Central memory CD8-positive, alpha-beta T cell (primary cell): ENCODE results near the gene NAV2.

Experiments
- ATAC-seq: fragments of 150-1000 bp; cut with Tn5 transposase; replicated peaks from 2 replicates; pipeline ENCODE4 v1.10.0; 2022; ENCODE audit warnings: mild to moderate bottlenecking, moderate FRiP score, moderate number of reproducible peaks; ENCODE audit not compliant: poor library complexity, severe bottlenecking; ENCODE audit errors: extremely low read depth
- DNase-seq, 2 donors: peaks; one replicate each; pipeline ENCODE4 v3.0.0; 2021; ENCODE audit warnings: low spot score in 2 of 2
- H3K27ac Mint-ChIP-seq: one replicate; pipeline ENCODE4 v1.8.0; 2022; ENCODE audit warnings: low read depth, mild to moderate bottlenecking, moderate library complexity, mixed read lengths
- H3K27me3 Mint-ChIP-seq: one replicate; pipeline ENCODE4 v1.8.0; 2022; ENCODE audit warnings: mixed read lengths
- H3K36me3 Mint-ChIP-seq: one replicate; pipeline ENCODE4 v1.8.0; 2022; ENCODE audit warnings: mild to moderate bottlenecking, moderate library complexity, mixed read lengths; ENCODE audit not compliant: insufficient read depth
- H3K4me1 Mint-ChIP-seq: one replicate; pipeline ENCODE4 v1.8.0; 2022; ENCODE audit warnings: mixed read lengths
- H3K4me3 Mint-ChIP-seq: one replicate; pipeline ENCODE4 v1.8.0; 2022; ENCODE audit warnings: mild to moderate bottlenecking, moderate library complexity, mixed read lengths
- H3K9me3 Mint-ChIP-seq: one replicate; pipeline ENCODE4 v1.8.0; 2022; ENCODE audit warnings: mixed read lengths

NAV2 gene

GRCh38 chr11:19786644-19787043, 74.0 kb downstream of the NAV2 start:
- Mint-ChIP-seq H3K27me3 (peaks cover 42% of the 10 kb centered on the region), H3K36me3 (no peaks in the 10 kb centered on the region), H3K9me3 (no peaks in the 10 kb centered on the region), H3K27ac (no peak overlapping the region), H3K4me3 (no peak overlapping the region), H3K4me1 (no peaks in the 10 kb centered on the region)
- no peak for ATAC-seq
- no peak for DNase-seq

DNA sequence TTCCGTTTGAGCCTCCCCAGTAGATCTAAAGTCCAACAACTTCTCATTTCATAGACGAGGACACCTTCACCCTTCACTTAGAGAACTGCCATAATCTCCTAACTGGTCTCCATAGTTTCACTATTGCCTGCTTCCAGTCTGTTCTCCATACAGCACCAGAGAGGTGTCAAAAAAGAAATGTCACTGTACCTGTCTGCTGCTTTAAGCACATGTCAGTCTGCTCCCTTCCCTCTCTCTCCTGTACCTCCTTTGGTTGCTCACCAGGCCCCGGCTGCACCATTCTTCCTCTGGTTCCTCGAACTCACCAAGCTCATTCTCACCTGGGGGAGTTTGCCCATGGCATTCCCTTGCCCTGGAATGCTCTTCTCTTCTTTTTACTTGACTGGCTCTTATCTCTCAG, 75.8 kb downstream of the NAV2 start:
- DNase-seq (no peak), ATAC-seq (no peak)
- Mint-ChIP-seq H3K27ac (no peak overlapping the region), H3K27me3 (peaks cover 38% of the 10 kb centered on the region), H3K36me3 (no peaks in the 10 kb centered on the region), H3K4me1 (no peaks in the 10 kb centered on the region), H3K4me3 (no peak overlapping the region), H3K9me3 (no peaks in the 10 kb centered on the region)

GRCh38 chr11:19789245-19789644, 76.6 kb downstream of the NAV2 start:
- Mint-ChIP-seq H3K4me3 (no peak overlapping the region), H3K9me3 (no peaks in the 10 kb centered on the region), H3K27me3 (peaks cover 46% of the 10 kb centered on the region), H3K4me1 (no peaks in the 10 kb centered on the region), H3K27ac (no peak overlapping the region), H3K36me3 (no peaks in the 10 kb centered on the region)
- ATAC-seq (no peak), DNase-seq (no peak)

DNA sequence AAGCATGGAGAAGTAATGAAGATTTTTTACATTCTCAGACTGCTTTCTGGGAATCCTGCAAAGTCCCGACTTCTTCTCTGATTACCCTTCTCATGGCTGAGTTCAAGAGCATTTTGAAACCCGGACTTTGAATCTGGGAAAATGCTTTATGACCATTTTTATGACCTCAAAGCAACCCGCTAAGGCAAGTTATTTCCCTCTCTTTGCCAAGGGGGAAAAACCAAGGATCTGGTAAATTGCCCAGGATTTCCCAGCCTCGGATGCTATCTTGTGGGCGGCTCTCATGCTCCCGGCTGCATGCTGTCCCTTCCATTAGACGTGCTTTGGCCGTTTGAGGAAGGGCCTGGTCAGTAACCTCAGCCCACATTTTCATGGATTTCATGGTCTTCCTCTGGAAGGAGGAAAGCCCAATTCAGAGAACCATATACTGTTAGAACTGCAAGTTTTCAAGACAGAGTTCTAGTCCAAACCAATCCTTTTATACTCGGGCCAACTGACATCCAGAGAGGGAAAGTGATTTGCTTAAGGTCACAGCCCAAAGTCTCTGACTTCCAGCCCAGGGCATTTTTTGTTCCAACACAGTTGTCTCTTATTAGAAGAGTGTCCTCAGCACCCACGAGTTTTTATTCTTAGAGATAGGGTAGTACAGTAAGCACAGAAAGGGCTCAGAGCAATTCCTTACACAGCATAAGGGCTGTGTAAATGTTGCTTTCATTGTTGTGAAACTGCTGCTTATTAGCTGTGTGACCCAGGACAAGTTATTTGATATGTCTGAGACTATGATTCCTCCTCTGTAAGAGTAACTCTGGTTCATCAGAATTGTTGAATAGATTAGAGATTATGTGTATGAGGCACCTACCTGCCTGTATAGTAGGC, 77.4 kb downstream of the NAV2 start:
- H3K4me1 Mint-ChIP-seq, result no peaks in the 10 kb centered on the region

GRCh38 chr11:19790831-19791552, 78.4 kb downstream of the NAV2 start:
- Mint-ChIP-seq H3K9me3 (no peaks in the 10 kb centered on the region), H3K27ac (no peak overlapping the region)
- ATAC-seq, result no peak

More for the DNA sequence above, 77.4 kb downstream of the NAV2 start:
- DNase-seq, result no peak
- no peaks in the 10 kb centered on the region for H3K9me3 Mint-ChIP-seq
- no peak for ATAC-seq
- H3K36me3 Mint-ChIP-seq, result no peaks in the 10 kb centered on the region
- H3K27me3 Mint-ChIP-seq, result peaks cover 43% of the 10 kb centered on the region
- no peak overlapping the region for H3K4me3 Mint-ChIP-seq
- no peak overlapping the region for H3K27ac Mint-ChIP-seq

GRCh38 chr11:19792510-19792909, 79.9 kb downstream of the NAV2 start:
- H3K4me3 Mint-ChIP-seq, result no peak overlapping the region
- no peak for ATAC-seq
- H3K27ac Mint-ChIP-seq, result no peak overlapping the region
- no peaks in the 10 kb centered on the region for H3K9me3 Mint-ChIP-seq
- peaks cover 49% of the 10 kb centered on the region for H3K27me3 Mint-ChIP-seq
- H3K36me3 Mint-ChIP-seq, result no peaks in the 10 kb centered on the region
- no peaks in the 10 kb centered on the region for H3K4me1 Mint-ChIP-seq
- no peak for DNase-seq

More at GRCh38 chr11:19790831-19791552, 78.4 kb downstream of the NAV2 start:
- no peak for DNase-seq
- Mint-ChIP-seq H3K4me3 (no peak overlapping the region), H3K36me3 (no peaks in the 10 kb centered on the region), H3K27me3 (peaks cover 41% of the 10 kb centered on the region), H3K4me1 (no peaks in the 10 kb centered on the region)

DNA sequence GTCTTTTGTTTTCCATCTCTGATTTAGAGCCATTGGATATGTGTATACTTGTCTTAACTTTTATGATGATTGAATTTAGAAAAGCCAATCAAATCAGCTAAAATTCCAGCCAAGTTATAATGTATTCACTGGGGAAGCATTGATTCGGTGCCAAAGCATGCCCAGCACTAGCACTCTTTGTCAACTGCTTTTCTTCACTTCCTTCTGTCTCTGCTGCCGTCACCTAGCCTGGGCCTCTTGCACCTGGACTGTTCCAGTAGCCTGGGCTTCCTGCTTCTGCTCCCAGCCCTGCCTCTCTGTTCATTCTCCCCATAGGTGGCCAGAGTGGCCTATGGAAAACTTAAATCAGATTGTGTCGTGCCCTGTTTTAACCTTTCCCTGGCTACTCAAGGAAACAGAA, 80.7 kb downstream of the NAV2 start:
- ATAC-seq (no peak), DNase-seq (no peak)
- Mint-ChIP-seq H3K36me3 (no peaks in the 10 kb centered on the region), H3K9me3 (no peaks in the 10 kb centered on the region), H3K27me3 (peaks cover 48% of the 10 kb centered on the region), H3K4me3 (no peak overlapping the region), H3K27ac (no peak overlapping the region), H3K4me1 (no peaks in the 10 kb centered on the region)

GRCh38 chr11:19794161-19794560, 81.5 kb downstream of the NAV2 start:
- Mint-ChIP-seq H3K4me1 (no peaks in the 10 kb centered on the region), H3K27ac (no peak overlapping the region), H3K36me3 (no peaks in the 10 kb centered on the region), H3K9me3 (no peaks in the 10 kb centered on the region), H3K27me3 (peaks cover 48% of the 10 kb centered on the region), H3K4me3 (no peak overlapping the region)
- no peak for ATAC-seq
- DNase-seq, result no peak

GRCh38 chr11:19795082-19795481, 82.4 kb downstream of the NAV2 start:
- Mint-ChIP-seq H3K27me3 (peaks cover 48% of the 10 kb centered on the region), H3K4me1 (no peaks in the 10 kb centered on the region), H3K36me3 (no peaks in the 10 kb centered on the region), H3K4me3 (no peak overlapping the region), H3K27ac (no peak overlapping the region), H3K9me3 (no peaks in the 10 kb centered on the region)
- no peak for DNase-seq
- no peak for ATAC-seq

- Mint-ChIP-seq H3K4me3 (no peak overlapping the region), H3K27ac (no peak overlapping the region), H3K9me3 (no peaks in the 10 kb centered on the region), H3K4me1 (no peaks in the 10 kb centered on the region), H3K27me3 (peaks cover 45% of the 10 kb centered on the region), H3K36me3 (no peaks in the 10 kb centered on the region)
- ATAC-seq, result no peak
- DNase-seq, result no peak
These were observed 87.5 kb downstream of the NAV2 start for GRCh38 chr11:19800162-19800561.

DNA sequence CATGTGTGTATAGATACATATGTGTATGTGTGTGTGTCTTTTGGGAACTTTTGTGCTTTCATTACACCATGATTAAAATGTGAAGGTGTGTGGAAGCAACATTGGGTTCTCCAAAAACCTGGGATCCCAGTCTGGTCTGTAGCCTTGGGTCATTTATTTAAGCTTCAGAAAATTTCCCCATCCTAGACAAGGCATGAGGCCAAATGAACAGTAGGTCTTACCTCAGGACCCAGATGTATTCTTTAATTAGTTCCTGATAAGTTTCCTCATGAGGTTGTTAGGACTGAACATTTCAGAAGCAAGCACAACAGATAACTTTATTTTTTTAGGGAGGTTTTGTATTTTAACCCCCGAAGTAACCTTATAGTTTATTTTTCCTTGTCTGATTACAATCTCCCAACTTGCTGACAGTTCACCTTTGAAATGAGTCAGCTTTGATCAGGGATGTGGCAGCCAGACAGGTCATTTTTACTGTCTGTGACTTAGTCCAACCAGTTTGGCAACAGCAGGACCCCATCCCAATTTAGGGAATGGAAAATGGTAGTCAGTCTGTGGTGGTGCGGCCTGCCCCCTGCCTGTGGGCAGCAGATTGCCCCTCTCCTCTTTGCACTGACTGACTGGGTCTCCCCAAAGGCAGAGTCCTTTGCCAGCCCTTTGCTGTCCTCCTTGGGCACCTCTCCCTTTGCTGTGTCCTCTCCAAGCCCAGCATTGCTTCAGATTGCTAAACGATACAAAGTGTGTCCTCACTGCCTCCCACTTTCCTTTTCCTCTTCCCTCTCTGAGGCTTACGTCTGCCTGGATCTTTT, 88.3 kb downstream of the NAV2 start:
- Mint-ChIP-seq H3K9me3 (no peaks in the 10 kb centered on the region), H3K4me3 (no peak overlapping the region)
- no peak for ATAC-seq

DNA sequence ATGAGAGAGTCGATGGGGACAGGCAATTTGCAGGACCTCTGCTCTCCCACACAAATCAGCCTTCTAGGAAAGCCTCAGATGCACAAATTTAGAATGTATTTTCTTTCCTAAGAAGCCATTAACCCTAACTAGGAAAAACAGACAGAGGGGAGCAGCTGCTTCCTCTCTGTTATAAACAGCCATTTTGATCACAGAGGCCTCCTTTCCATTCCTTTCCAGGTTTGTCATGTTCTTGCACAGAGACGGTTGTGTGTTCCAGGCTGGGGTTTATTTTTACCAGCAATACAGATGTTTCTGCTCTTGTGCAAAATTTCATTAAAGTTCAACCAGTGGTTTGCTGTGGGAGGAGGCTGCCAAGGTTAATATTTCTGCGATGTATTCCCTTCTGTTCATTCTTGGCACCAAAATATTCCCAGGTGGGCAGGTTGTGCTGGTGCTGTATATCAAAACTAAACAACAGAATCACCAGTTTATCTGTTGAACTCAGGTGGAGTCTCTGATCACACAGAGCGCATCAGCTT, 90.2 kb downstream of the NAV2 start:
- ATAC-seq, result no peak

More for the DNA sequence above, 88.3 kb downstream of the NAV2 start:
- DNase-seq, result no peak
- Mint-ChIP-seq H3K27me3 (peaks cover 45% of the 10 kb centered on the region), H3K27ac (no peak overlapping the region), H3K36me3 (no peaks in the 10 kb centered on the region), H3K4me1 (no peaks in the 10 kb centered on the region)

More for the DNA sequence above, 90.2 kb downstream of the NAV2 start:
- Mint-ChIP-seq H3K36me3 (no peaks in the 10 kb centered on the region), H3K4me3 (no peak overlapping the region), H3K9me3 (no peaks in the 10 kb centered on the region), H3K27ac (no peak overlapping the region), H3K27me3 (peaks cover 29% of the 10 kb centered on the region), H3K4me1 (no peaks in the 10 kb centered on the region)
- DNase-seq, result no peak
